ENCODE results near the gene KCNE2. TPM values are rescaled to one million over a fixed set of nuclear protein-coding genes. Genes with fewer than 3 reads are reported as not detected.

Gene KCNE2
- polyA plus RNA-seq, 1 experiment = not detected

GRCh38 chr21:34354836-34355235 lies 9.0 kb upstream of the KCNE2 start:
- Histone ChIP-seq H3K27me3 (ENCODE audit: control insufficient read depth, insufficient read depth, low read length) (peaks cover 21% of the 10 kb centered on the region), H3K9me3 (ENCODE audit: control insufficient read depth, insufficient read depth, low read length) (peaks cover 3% of the 10 kb centered on the region; the same call in 1 of the 2 replicates), H3K27ac (ENCODE audit: low read depth, low read length) (no peak overlapping the region), H3K4me3 (ENCODE audit: low read depth, low read length) (no peak overlapping the region)
- TF ChIP-seq CTCF (IDR thresholded peaks at IDR 0.05; ENCODE audit: low read depth, low read length) = no peak
- POLR2A ChIA-PET = interaction anchor here (0.6 to 0.7 kb wide), 2 partner anchors 225 to 421 kb away, joined by 3 to 7 read pairs; no protein-coding TSS in a partner anchor
- CTCF ChIA-PET = interaction anchor here (0.6 to 6.0 kb wide), 4 partner anchors 11 to 431 kb away, joined by 3 to 102 read pairs (median 4); no protein-coding TSS in a partner anchor
- no peak for DNase-seq (ENCODE audit: low read depth, low spot score)

- no peak overlapping the region for H3K27ac ChIP-seq (ENCODE audit: low read depth, low read length)
- POLR2A ChIA-PET = interaction anchor here (0.7 kb wide), 1 partner anchor 422 kb away, joined by 7 read pairs; no protein-coding TSS in a partner anchor
- H3K27me3 ChIP-seq (ENCODE audit: control insufficient read depth, insufficient read depth, low read length) = peaks cover 21% of the 10 kb centered on the region
- peaks cover 3% of the 10 kb centered on the region; the same call in 1 of the 2 replicates for H3K9me3 ChIP-seq (ENCODE audit: control insufficient read depth, insufficient read depth, low read length)
- CTCF ChIA-PET = interaction anchor here (0.6 to 6.0 kb wide), 3 partner anchors 316 to 432 kb away, joined by 3 to 102 read pairs (median 4); no protein-coding TSS in a partner anchor
- no peak overlapping the region for H3K4me3 ChIP-seq (ENCODE audit: low read depth, low read length)
- DNase-seq (ENCODE audit: low read depth, low spot score) = no peak
- TF ChIP-seq CTCF (IDR thresholded peaks at IDR 0.05; ENCODE audit: low read depth, low read length) = no peak
Observed at GRCh38 chr21:34355570-34355969, 8.2 kb upstream of the KCNE2 start.

- ChIA-PET CTCF (interaction anchor here (1.4 to 1.6 kb wide), 2 partner anchors 9 to 10 kb away, joined by 5 to 7 read pairs; no protein-coding TSS in a partner anchor), POLR2A (no interaction called here)
- Histone ChIP-seq H3K27me3 (ENCODE audit: control insufficient read depth, insufficient read depth, low read length) (peaks cover 16% of the 10 kb centered on the region), H3K4me3 (ENCODE audit: low read depth, low read length) (no peak overlapping the region), H3K9me3 (ENCODE audit: control insufficient read depth, insufficient read depth, low read length) (no peaks in the 10 kb centered on the region), H3K27ac (ENCODE audit: low read depth, low read length) (no peak overlapping the region)
- TF ChIP-seq CTCF (IDR thresholded peaks at IDR 0.05; ENCODE audit: low read depth, low read length) = no peak
- DNase-seq (ENCODE audit: low read depth, low spot score) = no peak
Observed at GRCh38 chr21:34357889-34358288, 5.9 kb upstream of the KCNE2 start.

GRCh38 chr21:34358866-34359265 lies 4.9 kb upstream of the KCNE2 start:
- ChIA-PET CTCF (interaction anchor here (1.4 to 2.8 kb wide), 4 partner anchors 8 to 435 kb away, joined by 5 to 17 read pairs (median 8); no protein-coding TSS in a partner anchor), POLR2A (no interaction called here)
- no peak for DNase-seq (ENCODE audit: low read depth, low spot score)
- no peak for TF ChIP-seq CTCF (IDR thresholded peaks at IDR 0.05; ENCODE audit: low read depth, low read length)
- Histone ChIP-seq H3K27me3 (ENCODE audit: control insufficient read depth, insufficient read depth, low read length) (peaks cover 11% of the 10 kb centered on the region), H3K9me3 (ENCODE audit: control insufficient read depth, insufficient read depth, low read length) (no peaks in the 10 kb centered on the region), H3K4me3 (ENCODE audit: low read depth, low read length) (no peak overlapping the region), H3K27ac (ENCODE audit: low read depth, low read length) (no peak overlapping the region)

GRCh38 chr21:34360488-34361241 lies 3.1 kb upstream of the KCNE2 start:
- no peak for TF ChIP-seq CTCF (IDR thresholded peaks at IDR 0.05; ENCODE audit: low read depth, low read length)
- POLR2A ChIA-PET = no interaction called here
- Histone ChIP-seq H3K9me3 (ENCODE audit: control insufficient read depth, insufficient read depth, low read length) (no peaks in the 10 kb centered on the region), H3K27me3 (ENCODE audit: control insufficient read depth, insufficient read depth, low read length) (peaks cover 6% of the 10 kb centered on the region), H3K4me3 (ENCODE audit: low read depth, low read length) (no peak overlapping the region), H3K27ac (ENCODE audit: low read depth, low read length) (no peak overlapping the region)
- CTCF ChIA-PET = interaction anchor here (0.7 to 2.8 kb wide), 3 partner anchors 10 to 580 kb away, joined by 3 to 17 read pairs (median 8); no protein-coding TSS in a partner anchor
- DNase-seq (ENCODE audit: low read depth, low spot score) = no peak

Measured in AG04450 (cell line).